COLO668 (cell line): ENCODE measurements around the gene FHOD1.

ENCODE experiments used
- DNase-seq: peaks from one replicate; lab custom pipeline; 2025; ENCODE audit not compliant: unreplicated experiment; lab: John Stamatoyannopoulos, UW

FHOD1 gene

GRCh38 chr16:67210069-67210937 lies 37.0 kb downstream of the FHOD1 start:
- DNase-seq: no peak

GRCh38 chr16:67209565-67209964 lies 37.7 kb downstream of the FHOD1 start:
- DNase-seq: no peak

- DNase-seq: no peak
Observed at GRCh38 chr16:67208154-67208896, 39.0 kb downstream of the FHOD1 start.

GRCh38 chr16:67207249-67208091 lies 39.8 kb downstream of the FHOD1 start:
- DNase-seq: no peak

- DNase-seq: no peak
Observed at GRCh38 chr16:67206838-67207248, 40.4 kb downstream of the FHOD1 start.

- DNase-seq: no peak
Observed at GRCh38 chr16:67206129-67206837, 41.0 kb downstream of the FHOD1 start.

- no peak for DNase-seq
Observed at GRCh38 chr16:67204076-67204475, 43.2 kb downstream of the FHOD1 start.

- DNase-seq: no peak
Observed at GRCh38 chr16:67202956-67203493, 44.3 kb downstream of the FHOD1 start.

GRCh38 chr16:67202426-67202825 lies 44.9 kb downstream of the FHOD1 start:
- DNase-seq: no peak

- DNase-seq: no peak
Observed at GRCh38 chr16:67201411-67202345, 45.6 kb downstream of the FHOD1 start.

GRCh38 chr16:67200491-67200890 lies 46.8 kb downstream of the FHOD1 start:
- DNase-seq: no peak

GRCh38 chr16:67199808-67200198 lies 47.5 kb downstream of the FHOD1 start:
- DNase-seq: no peak

GRCh38 chr16:67199011-67199807 lies 48.1 kb downstream of the FHOD1 start, which contains the start of gene ELMO3:
ELMO3 (plus strand) TSS chr16:67199131; CDS start chr16:67199327, 196 bp downstream.
- DNase-seq: peak; percentile 71

GRCh38 chr16:67198238-67198734 lies 49.0 kb downstream of the FHOD1 start:
- DNase-seq: peak; percentile 40

GRCh38 chr16:67197704-67198103 lies 49.6 kb downstream of the FHOD1 start:
- DNase-seq: no peak

- no peak for DNase-seq
Observed at GRCh38 chr16:67196881-67197280, 50.4 kb downstream of the FHOD1 start.

- DNase-seq: no peak
Observed at GRCh38 chr16:67195676-67196075, 51.6 kb downstream of the FHOD1 start.

GRCh38 chr16:67194260-67194659 lies 53.0 kb downstream of the FHOD1 start:
- DNase-seq: no peak
